ENCODE results near the gene MYCT1. TPM values are rescaled to one million over a fixed set of nuclear protein-coding genes. Genes with fewer than 3 reads are reported as not detected.
"Not testable (repeated sequence)": the region's sequence is repeated elsewhere in the genome, so short reads cannot be mapped to it uniquely, and the experiment has no call there.

The MYCT1 gene
- polyA plus RNA-seq, 3 donors = not detected

GRCh38 chr6:152680879-152681517 lies 16.7 kb upstream of the MYCT1 start:
- Histone ChIP-seq H3K79me2 (ENCODE audit: insufficient read depth, low read length) (no peaks in the 10 kb centered on the region), H3K4me3 (replicated peaks in 1 of 3; ENCODE audit: low read depth in 2 of 3, low read length in 3 of 3) (no peak overlapping the region), H3K36me3 (replicated peaks in 1 of 2; ENCODE audit: control insufficient read depth in 1 of 2, insufficient read depth in 2 of 2, low read length in 2 of 2) (no peaks in the 10 kb centered on the region), H3K4me2 (replicated peaks; ENCODE audit: extremely low read depth, low read length, poor library complexity, severe bottlenecking) (no peak overlapping the region), H3K9ac (ENCODE audit: insufficient read depth, low read length, poor library complexity, severe bottlenecking) (no peak overlapping the region), H3K4me1 (ENCODE audit: control insufficient read depth in 1 of 2, insufficient read depth in 2 of 2, low read length in 2 of 2) (peaks cover 0 to 2% of the 10 kb centered on the region in 2 donors), H3K9me3 (replicated peaks in 1 of 2; ENCODE audit: control insufficient read depth in 1 of 2, insufficient read depth in 1 of 2, low read length in 2 of 2) (peaks cover 0 to 3% of the 10 kb centered on the region in 2 donors), H4K20me1 (ENCODE audit: insufficient read depth, low read length) (no peaks in the 10 kb centered on the region), H2AFZ (ENCODE audit: insufficient read depth, low read depth, low read length, poor library complexity, severe bottlenecking) (no peak overlapping the region), H3K27ac (ENCODE audit: low read depth in 1 of 2, low read length in 2 of 2) (no peak overlapping the region), H3K27me3 (ENCODE audit: control insufficient read depth in 2 of 2, insufficient read depth in 2 of 2, low read length in 2 of 2) (no peaks in the 10 kb centered on the region)
- peaks cover 7% of the 10 kb centered on the region for H3K4me1 Mint-ChIP-seq
- intact Hi-C loops (cut with micrococcal nuclease) = no loop called here
- H3K27ac Mint-ChIP-seq = no peak overlapping the region
- WGBS (ENCODE audit: insufficient coverage) = 64% methylated on average over 1 of the region's 3 CpGs
- H3K4me3 Mint-ChIP-seq = no peak overlapping the region
- peaks cover 0 to 8% (median 2%) of the 10 kb centered on the region in 7 donors for H3K9me3 Mint-ChIP-seq
- no peaks in the 10 kb centered on the region for H3K36me3 Mint-ChIP-seq
- no peak for TF ChIP-seq CTCF (IDR thresholded peaks at IDR 0.05)
- peaks cover 0 to 4% (median 1%) of the 10 kb centered on the region in 3 donors for H3K27me3 Mint-ChIP-seq (ENCODE audit: low read depth in 3 of 3)
- DNase-seq = no peak

GRCh38 chr6:152682141-152682540 lies 15.6 kb upstream of the MYCT1 start:
- Histone ChIP-seq H3K9me3 (replicated peaks in 1 of 2; ENCODE audit: control insufficient read depth in 1 of 2, insufficient read depth in 1 of 2, low read length in 2 of 2) (peaks cover 0 to 4% of the 10 kb centered on the region in 2 donors), H3K9ac (ENCODE audit: insufficient read depth, low read length, poor library complexity, severe bottlenecking) (no peak overlapping the region), H4K20me1 (ENCODE audit: insufficient read depth, low read length) (no peaks in the 10 kb centered on the region), H3K36me3 (replicated peaks in 1 of 2; ENCODE audit: control insufficient read depth in 1 of 2, insufficient read depth in 2 of 2, low read length in 2 of 2) (no peaks in the 10 kb centered on the region), H3K27me3 (ENCODE audit: control insufficient read depth in 2 of 2, insufficient read depth in 2 of 2, low read length in 2 of 2) (no peaks in the 10 kb centered on the region), H3K27ac (ENCODE audit: low read depth in 1 of 2, low read length in 2 of 2) (no peak overlapping the region), H2AFZ (ENCODE audit: insufficient read depth, low read depth, low read length, poor library complexity, severe bottlenecking) (no peak overlapping the region), H3K4me1 (ENCODE audit: control insufficient read depth in 1 of 2, insufficient read depth in 2 of 2, low read length in 2 of 2) (peaks cover 0 to 2% of the 10 kb centered on the region in 2 donors), H3K4me3 (replicated peaks in 1 of 3; ENCODE audit: low read depth in 2 of 3, low read length in 3 of 3) (no peak overlapping the region), H3K4me2 (replicated peaks; ENCODE audit: extremely low read depth, low read length, poor library complexity, severe bottlenecking) (no peak overlapping the region), H3K79me2 (ENCODE audit: insufficient read depth, low read length) (no peaks in the 10 kb centered on the region)
- Mint-ChIP-seq H3K9me3 (peaks cover 0 to 8% (median 2%) of the 10 kb centered on the region in 7 donors), H3K4me3 (no peak overlapping the region), H3K36me3 (no peaks in the 10 kb centered on the region), H3K4me1 (peaks cover 7% of the 10 kb centered on the region), H3K27me3 (ENCODE audit: low read depth in 3 of 3) (peaks cover 0 to 1% (median under 1%) of the 10 kb centered on the region in 3 donors), H3K27ac (peak overlapping the region in 1 of 7 donors; percentile 21)
- WGBS (ENCODE audit: insufficient coverage) = 87% methylated on average over 4 of the region's 8 CpGs
- no peak for DNase-seq
- intact Hi-C loops (cut with micrococcal nuclease) = no loop called here
- TF ChIP-seq CTCF (IDR thresholded peaks at IDR 0.05) = no peak

DNA sequence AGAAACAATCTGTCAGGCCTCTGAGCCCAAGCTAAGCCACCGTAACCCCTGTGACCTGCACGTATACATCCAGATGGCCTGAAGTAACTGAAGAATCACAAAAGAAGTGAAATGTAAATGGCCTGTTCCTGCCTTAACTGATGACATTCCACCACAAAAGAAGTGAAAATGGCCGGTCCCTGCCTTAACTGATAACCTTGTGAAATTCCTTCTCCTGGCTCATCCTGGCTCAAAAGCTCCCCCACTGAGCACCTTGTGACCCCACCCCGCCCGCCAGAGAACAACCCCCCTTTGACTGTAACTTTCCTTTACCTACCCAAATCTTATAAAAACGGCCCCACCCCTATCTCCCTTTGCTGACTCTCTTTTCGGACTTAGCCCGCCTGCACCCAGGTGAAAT lies 14.8 kb upstream of the MYCT1 start:
- H3K27ac ChIP-seq (ENCODE audit: low read depth in 1 of 2, low read length in 2 of 2); intact Hi-C loops (cut with micrococcal nuclease); H2AFZ ChIP-seq (ENCODE audit: insufficient read depth, low read depth, low read length, poor library complexity, severe bottlenecking); H3K36me3 ChIP-seq (replicated peaks in 1 of 2; ENCODE audit: control insufficient read depth in 1 of 2, insufficient read depth in 2 of 2, low read length in 2 of 2); H3K9me3 Mint-ChIP-seq; H3K27me3 Mint-ChIP-seq (ENCODE audit: low read depth in 3 of 3); H3K4me1 Mint-ChIP-seq; DNase-seq; H3K4me3 Mint-ChIP-seq; H3K27ac Mint-ChIP-seq; H3K4me3 ChIP-seq (replicated peaks in 1 of 3; ENCODE audit: low read depth in 2 of 3, low read length in 3 of 3); H3K4me1 ChIP-seq (ENCODE audit: control insufficient read depth in 1 of 2, insufficient read depth in 2 of 2, low read length in 2 of 2); H3K9me3 ChIP-seq (replicated peaks in 1 of 2; ENCODE audit: control insufficient read depth in 1 of 2, insufficient read depth in 1 of 2, low read length in 2 of 2); H3K36me3 Mint-ChIP-seq; H3K27me3 ChIP-seq (ENCODE audit: control insufficient read depth in 2 of 2, insufficient read depth in 2 of 2, low read length in 2 of 2); H3K4me2 ChIP-seq (replicated peaks; ENCODE audit: extremely low read depth, low read length, poor library complexity, severe bottlenecking); H4K20me1 ChIP-seq (ENCODE audit: insufficient read depth, low read length); H3K79me2 ChIP-seq (ENCODE audit: insufficient read depth, low read length); H3K9ac ChIP-seq (ENCODE audit: insufficient read depth, low read length, poor library complexity, severe bottlenecking): not testable (repeated sequence)
- WGBS (ENCODE audit: insufficient coverage) = 90% methylated on average over 6 of the region's 8 CpGs
